Testis (tissue), 2 donors: ENCODE results near the gene G6PC2.

Experiments used
- POLR2A ChIP-seq: fragments of 450-650 bp; IDR thresholded peaks from one replicate; pipeline ENCODE4 v1.6.1; 2017; ENCODE audit warnings: antibody characterized with exemption, mild to moderate bottlenecking, moderate library complexity
- TF ChIP-seq, protein P1 (sequence below), 3 experiments: fragments of 450-650 bp in 2 of 3; fragments of 200-600 bp in 1 of 3; sonication (generic) in 1 of 3; IDR thresholded peaks; one replicate each; pipeline ENCODE4 v1.5.1; 2016 to 2019; ENCODE audit warnings: antibody characterized with exemption in 3 of 3, mild to moderate bottlenecking in 2 of 3, moderate library complexity in 1 of 3

DNA sequence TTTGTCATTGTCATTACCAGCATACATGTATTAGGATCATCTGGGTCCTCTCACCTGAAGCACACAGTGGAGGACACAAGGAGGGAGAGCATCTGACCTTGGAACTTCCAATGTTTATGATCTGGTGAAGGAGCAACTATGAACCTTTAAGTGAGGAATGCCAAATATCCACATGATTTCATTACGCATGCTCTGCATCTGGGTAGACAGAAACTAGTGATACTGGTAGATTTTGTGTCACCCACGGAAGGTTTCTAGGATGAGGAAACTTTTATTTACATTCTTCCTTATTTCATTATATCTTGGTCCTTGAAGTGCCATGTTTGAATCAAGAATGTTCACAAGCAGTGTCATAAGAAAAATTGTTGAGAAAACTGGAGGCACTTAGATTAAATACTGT lies 42.9 kb upstream of the G6PC2 start:
- TF ChIP-seq, protein P1, sequence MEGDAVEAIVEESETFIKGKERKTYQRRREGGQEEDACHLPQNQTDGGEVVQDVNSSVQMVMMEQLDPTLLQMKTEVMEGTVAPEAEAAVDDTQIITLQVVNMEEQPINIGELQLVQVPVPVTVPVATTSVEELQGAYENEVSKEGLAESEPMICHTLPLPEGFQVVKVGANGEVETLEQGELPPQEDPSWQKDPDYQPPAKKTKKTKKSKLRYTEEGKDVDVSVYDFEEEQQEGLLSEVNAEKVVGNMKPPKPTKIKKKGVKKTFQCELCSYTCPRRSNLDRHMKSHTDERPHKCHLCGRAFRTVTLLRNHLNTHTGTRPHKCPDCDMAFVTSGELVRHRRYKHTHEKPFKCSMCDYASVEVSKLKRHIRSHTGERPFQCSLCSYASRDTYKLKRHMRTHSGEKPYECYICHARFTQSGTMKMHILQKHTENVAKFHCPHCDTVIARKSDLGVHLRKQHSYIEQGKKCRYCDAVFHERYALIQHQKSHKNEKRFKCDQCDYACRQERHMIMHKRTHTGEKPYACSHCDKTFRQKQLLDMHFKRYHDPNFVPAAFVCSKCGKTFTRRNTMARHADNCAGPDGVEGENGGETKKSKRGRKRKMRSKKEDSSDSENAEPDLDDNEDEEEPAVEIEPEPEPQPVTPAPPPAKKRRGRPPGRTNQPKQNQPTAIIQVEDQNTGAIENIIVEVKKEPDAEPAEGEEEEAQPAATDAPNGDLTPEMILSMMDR (IDR thresholded peaks at IDR 0.05) = no peak
- no peak for TF ChIP-seq POLR2A
